Measurements from ENCODE around the gene OR2AK2. TPM values are rescaled to one million over a fixed set of nuclear protein-coding genes. Genes with fewer than 3 reads are reported as not detected.

OR2AK2 gene
- total and polyA plus RNA-seq, 2 of the 8 experiments (the other 6 are each of a cell fraction or from before 2014, with no cell fraction given) = not detected

DNA sequence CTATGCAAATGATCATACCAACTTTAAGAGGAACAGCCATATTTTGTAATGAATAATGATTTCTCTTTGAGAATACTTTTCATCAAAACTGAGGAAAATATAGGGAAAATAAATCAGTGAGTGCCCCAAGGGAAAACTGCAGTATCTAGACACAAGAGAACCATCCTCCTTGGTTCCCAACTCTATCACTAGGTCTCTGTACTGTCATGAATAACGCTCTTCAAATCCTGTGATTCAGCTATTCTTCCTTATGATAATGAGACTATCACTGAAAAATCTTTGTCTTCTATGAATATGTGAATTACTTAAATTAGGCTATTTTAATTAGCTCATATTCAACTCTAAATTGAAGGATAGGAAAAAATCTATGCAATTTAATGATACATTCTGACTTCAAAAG lies 50.8 kb downstream of the OR2AK2 start (continued):
- TF ChIP-seq MAFK (IDR thresholded peaks at IDR 0.05; ENCODE audit: low read depth, low read length) (no peak), CBX5 (IDR thresholded peaks at IDR 0.05; ENCODE audit: low read depth, low read length) (no peak)
- TF ChIP-seq, protein P1, sequence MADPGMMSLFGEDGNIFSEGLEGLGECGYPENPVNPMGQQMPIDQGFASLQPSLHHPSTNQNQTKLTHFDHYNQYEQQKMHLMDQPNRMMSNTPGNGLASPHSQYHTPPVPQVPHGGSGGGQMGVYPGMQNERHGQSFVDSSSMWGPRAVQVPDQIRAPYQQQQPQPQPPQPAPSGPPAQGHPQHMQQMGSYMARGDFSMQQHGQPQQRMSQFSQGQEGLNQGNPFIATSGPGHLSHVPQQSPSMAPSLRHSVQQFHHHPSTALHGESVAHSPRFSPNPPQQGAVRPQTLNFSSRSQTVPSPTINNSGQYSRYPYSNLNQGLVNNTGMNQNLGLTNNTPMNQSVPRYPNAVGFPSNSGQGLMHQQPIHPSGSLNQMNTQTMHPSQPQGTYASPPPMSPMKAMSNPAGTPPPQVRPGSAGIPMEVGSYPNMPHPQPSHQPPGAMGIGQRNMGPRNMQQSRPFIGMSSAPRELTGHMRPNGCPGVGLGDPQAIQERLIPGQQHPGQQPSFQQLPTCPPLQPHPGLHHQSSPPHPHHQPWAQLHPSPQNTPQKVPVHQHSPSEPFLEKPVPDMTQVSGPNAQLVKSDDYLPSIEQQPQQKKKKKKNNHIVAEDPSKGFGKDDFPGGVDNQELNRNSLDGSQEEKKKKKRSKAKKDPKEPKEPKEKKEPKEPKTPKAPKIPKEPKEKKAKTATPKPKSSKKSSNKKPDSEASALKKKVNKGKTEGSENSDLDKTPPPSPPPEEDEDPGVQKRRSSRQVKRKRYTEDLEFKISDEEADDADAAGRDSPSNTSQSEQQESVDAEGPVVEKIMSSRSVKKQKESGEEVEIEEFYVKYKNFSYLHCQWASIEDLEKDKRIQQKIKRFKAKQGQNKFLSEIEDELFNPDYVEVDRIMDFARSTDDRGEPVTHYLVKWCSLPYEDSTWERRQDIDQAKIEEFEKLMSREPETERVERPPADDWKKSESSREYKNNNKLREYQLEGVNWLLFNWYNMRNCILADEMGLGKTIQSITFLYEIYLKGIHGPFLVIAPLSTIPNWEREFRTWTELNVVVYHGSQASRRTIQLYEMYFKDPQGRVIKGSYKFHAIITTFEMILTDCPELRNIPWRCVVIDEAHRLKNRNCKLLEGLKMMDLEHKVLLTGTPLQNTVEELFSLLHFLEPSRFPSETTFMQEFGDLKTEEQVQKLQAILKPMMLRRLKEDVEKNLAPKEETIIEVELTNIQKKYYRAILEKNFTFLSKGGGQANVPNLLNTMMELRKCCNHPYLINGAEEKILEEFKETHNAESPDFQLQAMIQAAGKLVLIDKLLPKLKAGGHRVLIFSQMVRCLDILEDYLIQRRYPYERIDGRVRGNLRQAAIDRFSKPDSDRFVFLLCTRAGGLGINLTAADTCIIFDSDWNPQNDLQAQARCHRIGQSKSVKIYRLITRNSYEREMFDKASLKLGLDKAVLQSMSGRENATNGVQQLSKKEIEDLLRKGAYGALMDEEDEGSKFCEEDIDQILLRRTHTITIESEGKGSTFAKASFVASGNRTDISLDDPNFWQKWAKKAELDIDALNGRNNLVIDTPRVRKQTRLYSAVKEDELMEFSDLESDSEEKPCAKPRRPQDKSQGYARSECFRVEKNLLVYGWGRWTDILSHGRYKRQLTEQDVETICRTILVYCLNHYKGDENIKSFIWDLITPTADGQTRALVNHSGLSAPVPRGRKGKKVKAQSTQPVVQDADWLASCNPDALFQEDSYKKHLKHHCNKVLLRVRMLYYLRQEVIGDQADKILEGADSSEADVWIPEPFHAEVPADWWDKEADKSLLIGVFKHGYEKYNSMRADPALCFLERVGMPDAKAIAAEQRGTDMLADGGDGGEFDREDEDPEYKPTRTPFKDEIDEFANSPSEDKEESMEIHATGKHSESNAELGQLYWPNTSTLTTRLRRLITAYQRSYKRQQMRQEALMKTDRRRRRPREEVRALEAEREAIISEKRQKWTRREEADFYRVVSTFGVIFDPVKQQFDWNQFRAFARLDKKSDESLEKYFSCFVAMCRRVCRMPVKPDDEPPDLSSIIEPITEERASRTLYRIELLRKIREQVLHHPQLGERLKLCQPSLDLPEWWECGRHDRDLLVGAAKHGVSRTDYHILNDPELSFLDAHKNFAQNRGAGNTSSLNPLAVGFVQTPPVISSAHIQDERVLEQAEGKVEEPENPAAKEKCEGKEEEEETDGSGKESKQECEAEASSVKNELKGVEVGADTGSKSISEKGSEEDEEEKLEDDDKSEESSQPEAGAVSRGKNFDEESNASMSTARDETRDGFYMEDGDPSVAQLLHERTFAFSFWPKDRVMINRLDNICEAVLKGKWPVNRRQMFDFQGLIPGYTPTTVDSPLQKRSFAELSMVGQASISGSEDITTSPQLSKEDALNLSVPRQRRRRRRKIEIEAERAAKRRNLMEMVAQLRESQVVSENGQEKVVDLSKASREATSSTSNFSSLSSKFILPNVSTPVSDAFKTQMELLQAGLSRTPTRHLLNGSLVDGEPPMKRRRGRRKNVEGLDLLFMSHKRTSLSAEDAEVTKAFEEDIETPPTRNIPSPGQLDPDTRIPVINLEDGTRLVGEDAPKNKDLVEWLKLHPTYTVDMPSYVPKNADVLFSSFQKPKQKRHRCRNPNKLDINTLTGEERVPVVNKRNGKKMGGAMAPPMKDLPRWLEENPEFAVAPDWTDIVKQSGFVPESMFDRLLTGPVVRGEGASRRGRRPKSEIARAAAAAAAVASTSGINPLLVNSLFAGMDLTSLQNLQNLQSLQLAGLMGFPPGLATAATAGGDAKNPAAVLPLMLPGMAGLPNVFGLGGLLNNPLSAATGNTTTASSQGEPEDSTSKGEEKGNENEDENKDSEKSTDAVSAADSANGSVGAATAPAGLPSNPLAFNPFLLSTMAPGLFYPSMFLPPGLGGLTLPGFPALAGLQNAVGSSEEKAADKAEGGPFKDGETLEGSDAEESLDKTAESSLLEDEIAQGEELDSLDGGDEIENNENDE (IDR thresholded peaks at IDR 0.05; ENCODE audit: insufficient replicate concordance, low read length) = no peak
